Uterus (tissue), 4 donors: Measurements from ENCODE around the gene PPP1R3F. TPM values are rescaled to one million over a fixed set of nuclear protein-coding genes. Genes with fewer than 3 reads are reported as not detected.

Experiments used
- DNase-seq, 2 donors: peaks; one replicate each; pipeline ENCODE4 v3.0.0-alpha.2; 2019 to 2020
- H3K27ac ChIP-seq, 2 donors: fragments of 200-600 bp; sonication (generic); 1 replicate in 1 of 2; 2 replicates in 1 of 2; pipeline ENCODE4 v1.5.1; 2016 to 2018
- H3K27me3 ChIP-seq, 2 donors: fragments of 200-600 bp; sonication (generic); one replicate each; pipeline ENCODE4 v1.5.1; 2018 to 2019; ENCODE audit warnings: control low read depth in 1 of 2
- H3K36me3 ChIP-seq, 2 donors: fragments of 200-600 bp; sonication (generic); one replicate each; pipeline ENCODE4 v1.5.1; 2019; ENCODE audit warnings: control low read depth in 1 of 2
- H3K4me1 ChIP-seq, 2 donors: fragments of 200-600 bp; sonication (generic); one replicate each; pipeline ENCODE4 v1.5.1; 2018 to 2019; ENCODE audit warnings: control low read depth in 1 of 2
- H3K4me3 ChIP-seq, 2 donors: fragments of 200-600 bp; sonication (generic); 1 replicate in 1 of 2; 2 replicates in 1 of 2; pipeline ENCODE4 v1.5.1; 2018 to 2019; ENCODE audit warnings: mild to moderate bottlenecking in 1 of 2
- H3K9me3 ChIP-seq, 2 donors: fragments of 200-600 bp; sonication (generic); one replicate each; pipeline ENCODE4 v1.5.1; 2019; ENCODE audit warnings: control low read depth in 1 of 2
- CTCF ChIP-seq, 4 experiments: fragments of 200-600 bp in 2 of 4; fragments of 450-650 bp in 2 of 4; sonication (generic) in 2 of 4; IDR thresholded peaks; one replicate each; pipeline ENCODE4 v1.5.1; 2016 to 2019; ENCODE audit warnings: antibody characterized with exemption in 4 of 4, mild to moderate bottlenecking in 2 of 4, moderate library complexity in 1 of 4
- POLR2A ChIP-seq, 2 donors: fragments of 450-650 bp; IDR thresholded peaks; one replicate each; pipeline ENCODE4 v1.6.1; 2016; ENCODE audit warnings: antibody characterized with exemption in 2 of 2, mild to moderate bottlenecking in 1 of 2, moderate library complexity in 1 of 2
- intact Hi-C: fragments of 100-400 bp; cut with DNase I; formaldehyde crosslinking; loops from one replicate; pipeline ENCODE4 v1.15.1; 2023; ENCODE audit warnings: low total_unique reads
- total RNA-seq, 4 donors: library from RNA; depleted of rRNA in 3 of 4; stranded (reverse); fragments of >200 nt in 3 of 4; gene quantifications; one replicate each; pipeline versions ENCODE4 v1.1.0 to v1.2.4, GENCODE V29; 2014 to 2023
- donor health status: DM: yes; HTN: yes; CAD: no.

PPP1R3F gene
- total RNA-seq, 4 donors from 2014 or later: 3.3 to 16.5 (median 8.0) TPM

GRCh38 chrX:49233176-49233575 is 36.4 kb upstream of the PPP1R3F start, which contains the start of gene CACNA1F:
Gene CACNA1F, minus strand, starts transcription at chrX:49233340. Its CDS starts 31 bp downstream, at chrX:49233309.
- H3K36me3 ChIP-seq: no peaks in the 10 kb centered on the region
- DNase-seq: no peak
- intact Hi-C loops: no loop called here
- H3K27ac ChIP-seq: no peak within 1 kb of the TSS
- TF ChIP-seq CTCF (IDR thresholded peaks at IDR 0.05) (no peak), POLR2A (IDR thresholded peaks at IDR 0.05) (no peak)
- H3K4me3 ChIP-seq: no peak within 1 kb of the TSS
- H3K4me1 ChIP-seq: no peaks in the 10 kb centered on the region
- no peaks in the 10 kb centered on the region for H3K27me3 ChIP-seq
- H3K9me3 ChIP-seq: no peaks in the 10 kb centered on the region

- DNase-seq: no peak
- Histone ChIP-seq H3K27ac (no peak overlapping the region), H3K4me3 (no peak overlapping the region), H3K27me3 (no peaks in the 10 kb centered on the region), H3K4me1 (no peaks in the 10 kb centered on the region), H3K36me3 (no peaks in the 10 kb centered on the region), H3K9me3 (no peaks in the 10 kb centered on the region)
- intact Hi-C loops: no loop called here
- no peak for TF ChIP-seq POLR2A (IDR thresholded peaks at IDR 0.05)
- TF ChIP-seq CTCF (IDR thresholded peaks at IDR 0.05): no peak
Observed at GRCh38 chrX:49233887-49234555, 35.6 kb upstream of the PPP1R3F start.

- Histone ChIP-seq H3K27me3 (no peaks in the 10 kb centered on the region), H3K9me3 (no peaks in the 10 kb centered on the region), H3K4me1 (no peaks in the 10 kb centered on the region), H3K27ac (no peak overlapping the region), H3K36me3 (no peaks in the 10 kb centered on the region), H3K4me3 (no peak overlapping the region)
- DNase-seq: no peak
- TF ChIP-seq CTCF (IDR thresholded peaks at IDR 0.05) (no peak), POLR2A (IDR thresholded peaks at IDR 0.05) (no peak)
- intact Hi-C loops: no loop called here
Observed at GRCh38 chrX:49237060-49237459, 32.5 kb upstream of the PPP1R3F start.

GRCh38 chrX:49238735-49239134 is 30.9 kb upstream of the PPP1R3F start:
- H3K27ac ChIP-seq: no peak overlapping the region
- H3K27me3 ChIP-seq: no peaks in the 10 kb centered on the region
- no peaks in the 10 kb centered on the region for H3K4me1 ChIP-seq
- DNase-seq: no peak
- intact Hi-C loops: no loop called here
- H3K9me3 ChIP-seq: no peaks in the 10 kb centered on the region
- H3K4me3 ChIP-seq: no peak overlapping the region
- no peaks in the 10 kb centered on the region for H3K36me3 ChIP-seq
- TF ChIP-seq CTCF (IDR thresholded peaks at IDR 0.05) (no peak), POLR2A (IDR thresholded peaks at IDR 0.05) (no peak)

- DNase-seq: no peak
- H3K9me3 ChIP-seq: no peaks in the 10 kb centered on the region
- H3K36me3 ChIP-seq: no peaks in the 10 kb centered on the region
- H3K4me3 ChIP-seq: no peak overlapping the region
- intact Hi-C loops: no loop called here
- no peaks in the 10 kb centered on the region for H3K4me1 ChIP-seq
- TF ChIP-seq POLR2A (IDR thresholded peaks at IDR 0.05) (no peak), CTCF (IDR thresholded peaks at IDR 0.05) (no peak)
- H3K27me3 ChIP-seq: no peaks in the 10 kb centered on the region
- no peak overlapping the region for H3K27ac ChIP-seq
Observed at GRCh38 chrX:49242545-49243066, 27.0 kb upstream of the PPP1R3F start.
